D721Med (cell line): Measurements from ENCODE around the gene ZNF214.

Experiments used
- DNase-seq: peaks from one replicate; pipeline ENCODE4 v3.0.0; 2011; ENCODE audit warnings: low spot score; ENCODE audit not compliant: insufficient read length
- FAIRE-seq: peaks from 2 replicates; lab custom pipeline; 2011; peaks lifted over from hg19 to GRCh38; lab: Jason Lieb, UNC
- CTCF ChIP-seq: IDR thresholded peaks from 2 replicates; pipeline ENCODE4 v1.5.1; 2012; ENCODE audit warnings: mild to moderate bottlenecking, control low read depth; ENCODE audit not compliant: insufficient read depth; ENCODE audit errors: missing control alignments

Gene ZNF214

DNA sequence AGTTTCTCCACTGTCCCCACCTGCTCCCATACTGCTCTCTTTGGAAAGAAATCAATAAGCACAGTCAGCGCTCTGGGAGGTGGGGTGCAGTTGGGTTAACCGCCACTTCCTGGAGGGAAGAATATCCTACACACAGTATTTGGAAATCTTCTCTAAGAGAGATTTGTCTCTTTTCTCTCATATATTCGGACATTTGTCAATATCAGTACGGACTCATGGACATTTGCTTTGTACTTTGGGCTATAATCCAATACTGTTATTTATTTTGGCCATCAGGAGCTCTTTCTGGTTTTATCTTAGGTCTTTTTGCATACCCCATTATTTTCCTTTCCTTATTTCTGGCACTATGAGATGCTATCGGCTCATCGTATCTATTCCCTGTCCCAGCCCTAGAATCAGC lies 13.9 kb upstream of the ZNF214 start:
- no peak for DNase-seq
- FAIRE-seq = no peak
- TF ChIP-seq CTCF = no peak

DNA sequence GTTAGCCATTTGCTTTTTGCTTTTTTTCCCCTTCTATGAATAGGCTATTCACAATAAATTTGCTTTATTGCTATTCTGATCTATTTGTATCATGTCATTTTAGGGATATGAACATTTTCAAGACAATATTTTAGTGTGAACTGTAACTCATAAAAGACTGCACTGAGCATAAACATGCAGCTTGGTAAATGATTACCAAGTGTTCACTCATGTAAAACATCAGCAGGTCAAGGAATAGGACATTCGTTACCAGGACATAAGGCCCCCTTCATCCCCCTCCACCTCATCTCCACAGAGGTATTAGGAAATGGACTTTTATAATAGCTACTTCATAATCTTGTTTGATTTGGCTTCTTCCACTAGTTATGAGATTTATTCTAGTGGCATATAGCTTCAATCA lies 12.5 kb upstream of the ZNF214 start:
- DNase-seq (no peak), FAIRE-seq (no peak)
- no peak for TF ChIP-seq CTCF

DNA sequence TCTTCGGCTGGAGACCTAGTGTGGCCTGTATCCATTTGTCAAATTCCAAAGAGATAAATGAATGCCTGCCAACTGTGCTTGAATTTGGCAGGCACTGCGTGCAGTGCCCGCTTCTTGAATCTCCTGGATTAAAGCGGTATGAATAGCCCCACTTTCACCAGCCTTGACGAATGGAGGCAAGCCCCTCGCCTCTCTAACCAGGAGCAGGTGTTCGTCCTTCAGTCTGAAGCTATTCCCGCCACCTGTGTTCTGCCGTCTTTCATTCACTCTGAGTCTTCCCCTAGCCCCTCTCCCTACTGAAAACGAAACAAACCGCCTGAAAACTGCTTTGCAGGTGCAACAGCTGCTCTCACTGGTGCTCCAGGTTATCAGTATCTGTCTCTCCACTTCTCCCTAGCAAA lies 11.3 kb upstream of the ZNF214 start:
- DNase-seq = no peak
- TF ChIP-seq CTCF = no peak
- FAIRE-seq = no peak

- DNase-seq = no peak
These were observed 10.7 kb upstream of the ZNF214 start for GRCh38 chr11:7030836-7031235.

DNA sequence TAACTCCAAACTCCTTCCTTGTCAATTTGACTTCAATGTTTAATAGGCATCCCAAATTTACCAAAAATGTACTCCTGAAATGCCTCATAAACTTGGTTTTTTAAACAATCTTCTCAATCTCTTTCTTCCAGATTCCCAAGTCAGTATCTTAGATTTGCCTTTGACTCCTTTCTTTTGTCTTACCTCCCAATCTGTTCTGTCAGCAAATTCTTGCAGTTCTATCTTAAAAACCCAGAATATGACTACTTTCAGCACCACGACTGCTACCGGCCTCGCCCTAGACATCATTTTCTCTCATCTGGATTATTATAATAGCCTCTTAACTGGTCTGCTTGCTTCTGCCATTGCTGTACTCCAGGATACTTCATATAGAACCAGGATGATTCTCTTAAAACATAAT lies 8.0 kb upstream of the ZNF214 start:
- DNase-seq (no peak), FAIRE-seq (no peak)
- TF ChIP-seq CTCF = no peak

More at GRCh38 chr11:7030836-7031235, 10.7 kb upstream of the ZNF214 start:
- no peak for TF ChIP-seq CTCF
- no peak for FAIRE-seq

GRCh38 chr11:7021318-7021717 lies 1.2 kb upstream of the ZNF214 start:
- no peak for FAIRE-seq
- TF ChIP-seq CTCF = no peak
- no peak for DNase-seq

DNA sequence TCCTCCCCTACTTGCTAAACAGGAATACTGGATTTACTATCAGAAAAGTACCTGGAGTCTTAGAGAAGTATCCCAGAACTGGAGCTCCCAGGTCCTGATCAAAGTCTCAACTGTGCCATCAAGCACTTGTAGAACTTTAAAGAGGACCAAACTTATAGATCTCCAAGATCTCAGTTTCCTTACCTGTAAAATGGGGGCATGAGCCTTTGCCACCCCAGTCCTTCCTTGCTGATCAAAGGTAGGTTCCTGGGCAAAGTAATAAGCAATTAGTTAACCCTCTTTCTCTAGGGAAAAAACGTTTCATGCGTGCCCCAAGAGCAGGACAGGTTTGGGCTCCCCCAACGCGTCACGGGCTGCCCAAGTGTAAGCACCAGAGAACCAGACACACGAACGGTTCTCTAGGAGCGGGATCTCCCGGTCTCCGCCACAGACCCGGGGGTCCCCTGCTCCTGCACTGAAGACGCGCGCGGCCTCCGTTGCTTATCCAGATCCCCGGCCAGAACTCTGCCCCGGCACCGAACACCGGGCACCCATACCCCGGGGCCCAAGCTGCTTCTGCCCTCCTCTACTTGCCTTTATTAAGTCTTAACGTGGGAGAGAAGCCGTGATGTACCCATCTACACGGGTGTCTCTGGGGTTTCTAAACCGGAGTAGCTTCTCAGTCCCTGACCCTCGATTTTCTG lies 505 bp downstream of the ZNF214 start:
- FAIRE-seq (no peak), DNase-seq (no peak)
- TF ChIP-seq CTCF = no peak
